HCT116 (cell line): ENCODE results near the gene LSM10. TPM values are rescaled to one million over a fixed set of nuclear protein-coding genes. Genes with fewer than 3 reads are reported as not detected.

Experiments
- ATAC-seq: fragments of 200-7000 bp; cut with Tn5 transposase; 2 replicates; pipeline ENCODE4 v1.9.1; 2020; ENCODE audit warnings: mild to moderate bottlenecking, moderate library complexity
- BruUV-seq: library from RNA; stranded (reverse); fragments of 400-500 nt; replicated peaks from 2 replicates; lab custom pipeline; 2021; lab: Mats Ljungman, UMichigan
- CTCF ChIA-PET: fragments of 300-600 bp; sonication (Branson Sonifier 250); formaldehyde crosslinking; loops from one replicate; lab custom pipeline; 2021; ENCODE audit warnings: antibody characterized with exemption; lab: Charles Lee
- POLR2A ChIA-PET: fragments of 300-600, 350-600 bp; sonication (Branson Sonifier 250); formaldehyde crosslinking; loops from one replicate; lab custom pipeline; 2021; ENCODE audit warnings: antibody characterized with exemption; lab: Charles Lee
- RAD21 ChIA-PET, 2 experiments: fragments of 300-600 bp; sonication (Branson Sonifier 250); formaldehyde crosslinking; loops; one replicate each; lab custom pipeline; 2023; ENCODE audit warnings: low total read pairs in 2 of 2; ENCODE audit not compliant: uncharacterized antibody in 2 of 2, unreplicated experiment in 2 of 2, low non-redundant PET in 1 of 2; lab: Charles Lee
- DNase-seq: peaks from one replicate; pipeline ENCODE4 v3.0.0-alpha.2; 2010; ENCODE audit warnings: low read depth, low spot score
- H2AFZ ChIP-seq: fragments of 200-600 bp; shearing (Covaris generic), sonication (generic); 2 replicates; pipeline ENCODE4 v1.6.1; 2017; ENCODE audit warnings: low read depth, mixed run types, mixed read lengths, antibody characterized with exemption, low read length; ENCODE audit not compliant: poor library complexity, severe bottlenecking
- H3K27ac ChIP-seq: 2 replicates; pipeline ENCODE4 v1.5.1; 2012; ENCODE audit warnings: low read depth, low read length
- H3K27me3 ChIP-seq: fragments of 200-600 bp; sonication (generic); 2 replicates; pipeline ENCODE4 v1.6.1; 2016; ENCODE audit warnings: mixed run types, low read length, mixed read lengths; ENCODE audit not compliant: insufficient read depth
- H3K36me3 ChIP-seq, 2 experiments: fragments of 200-500 bp in 1 of 2; fragments of 200-600 bp in 1 of 2; sonication (Bioruptor generic) in 1 of 2; sonication (generic) in 1 of 2; 2 replicates each; pipeline versions ENCODE4 v1.5.1 to v1.6.1; 2014 to 2016; ENCODE audit warnings: low read length in 2 of 2, inconsistent platforms in 1 of 2, mixed read lengths in 1 of 2, mixed run types in 1 of 2; ENCODE audit not compliant: insufficient read depth in 2 of 2, control insufficient read depth in 1 of 2
- H3K4me1 ChIP-seq, 2 experiments: fragments of 200-600 bp in 1 of 2; sonication (generic) in 1 of 2; 2 replicates each; pipeline versions ENCODE4 v1.5.1 to v1.6.1; 2012 to 2017; ENCODE audit warnings: low read length in 2 of 2, inconsistent platforms in 1 of 2, mild to moderate bottlenecking in 1 of 2, mixed read lengths in 1 of 2, mixed run types in 1 of 2, moderate library complexity in 1 of 2; ENCODE audit not compliant: insufficient read depth in 2 of 2, control insufficient read depth in 1 of 2
- H3K4me2 ChIP-seq: fragments of 200-600 bp; sonication (generic); 2 replicates; pipeline ENCODE4 v1.6.1; 2017; ENCODE audit warnings: mixed run types, low read length, mixed read lengths
- H3K4me3 ChIP-seq, 2 experiments: fragments of 200-600 bp in 1 of 2; sonication (generic) in 1 of 2; replicated peaks in 1 of 2; 2 replicates each; pipeline ENCODE4 v1.5.1; 2011 to 2016; ENCODE audit warnings: low read length in 2 of 2, control low read depth in 1 of 2, low read depth in 1 of 2, mild to moderate bottlenecking in 1 of 2, mixed read lengths in 1 of 2, mixed run types in 1 of 2
- H3K79me2 ChIP-seq: fragments of 200-600 bp; sonication (generic); 2 replicates; pipeline ENCODE4 v1.6.1; 2017; ENCODE audit warnings: mild to moderate bottlenecking, mixed run types, low read length, moderate library complexity, mixed read lengths; ENCODE audit not compliant: insufficient read depth
- H3K9ac ChIP-seq: fragments of 200-600 bp; sonication (generic); 2 replicates; pipeline ENCODE4 v1.6.1; 2016; ENCODE audit warnings: low read length, mixed read lengths
- H3K9me2 ChIP-seq: fragments of 200-600 bp; sonication (generic), shearing (Covaris generic); 2 replicates; pipeline ENCODE4 v1.6.1; 2017; ENCODE audit warnings: mixed run types, mild to moderate bottlenecking, moderate library complexity; ENCODE audit not compliant: insufficient read depth
- H3K9me3 ChIP-seq, 2 experiments: fragments of 200-500 bp in 1 of 2; fragments of 200-600 bp in 1 of 2; sonication (Bioruptor generic) in 1 of 2; sonication (generic) in 1 of 2; 2 replicates each; pipeline ENCODE4 v1.6.1; 2014 to 2017; ENCODE audit warnings: low read length in 2 of 2, mixed read lengths in 2 of 2, inconsistent platforms in 1 of 2, low read depth in 1 of 2, mild to moderate bottlenecking in 1 of 2, mixed run types in 1 of 2, moderate library complexity in 1 of 2; ENCODE audit not compliant: control insufficient read depth in 1 of 2, insufficient read depth in 1 of 2
- H4K20me1 ChIP-seq: fragments of 200-600 bp; sonication (generic), shearing (Covaris generic); 2 replicates; pipeline ENCODE4 v1.6.1; 2017; ENCODE audit warnings: mixed run types, mild to moderate bottlenecking, moderate library complexity; ENCODE audit not compliant: insufficient read depth
- ATF3 ChIP-seq: IDR thresholded peaks from 2 replicates; pipeline ENCODE4 v1.6.1; 2012
- CBX3 ChIP-seq: IDR thresholded peaks from 2 replicates; pipeline ENCODE4 v1.6.1; 2012; ENCODE audit warnings: low read depth
- ELF1 ChIP-seq: IDR thresholded peaks from 2 replicates; pipeline ENCODE4 v1.6.1; 2012; ENCODE audit warnings: low read depth, borderline replicate concordance
- EZH2 ChIP-seq: fragments of 200-600 bp; sonication (generic); IDR thresholded peaks from 2 replicates; pipeline ENCODE4 v1.6.1; 2017; ENCODE audit warnings: antibody characterized with exemption, mixed run types
- EZH2phosphoT487 ChIP-seq: fragments of 200-600 bp; IDR thresholded peaks from 2 replicates; pipeline ENCODE4 v1.6.1; 2018; ENCODE audit warnings: antibody characterized with exemption, borderline replicate concordance
- FOSL1 ChIP-seq: IDR thresholded peaks from 2 replicates; pipeline ENCODE4 v1.6.1; 2012; ENCODE audit warnings: low read depth
- JUND ChIP-seq: IDR thresholded peaks from 2 replicates; pipeline ENCODE4 v1.6.1; 2012
- POLR2AphosphoS5 ChIP-seq: IDR thresholded peaks from 2 replicates; pipeline ENCODE4 v1.6.1; 2011; ENCODE audit warnings: mild to moderate bottlenecking, low read depth, low read length, moderate library complexity
- RAD21 ChIP-seq: IDR thresholded peaks from 2 replicates; pipeline ENCODE4 v1.6.1; 2012; ENCODE audit warnings: low read depth, mild to moderate bottlenecking
- REST ChIP-seq: IDR thresholded peaks from 2 replicates; pipeline ENCODE4 v1.6.1; 2012; ENCODE audit warnings: low read depth
- SIN3A ChIP-seq: IDR thresholded peaks from 2 replicates; pipeline ENCODE4 v1.6.1; 2012; ENCODE audit warnings: low read depth
- SP1 ChIP-seq: IDR thresholded peaks from 2 replicates; pipeline ENCODE4 v1.6.1; 2012; ENCODE audit warnings: low read depth
- SRF ChIP-seq: IDR thresholded peaks from 2 replicates; pipeline ENCODE4 v1.6.1; 2012; ENCODE audit warnings: low read depth
- TCF7L2 ChIP-seq: IDR thresholded peaks from 2 replicates; pipeline ENCODE4 v1.7.0; 2011; ENCODE audit warnings: borderline replicate concordance, inconsistent platforms; ENCODE audit not compliant: insufficient read depth, insufficient read length; ENCODE audit errors: extremely low read depth
- YY1 ChIP-seq: IDR thresholded peaks from 2 replicates; pipeline ENCODE4 v1.6.1; 2011; ENCODE audit warnings: low read length, low read depth, moderate library complexity, mild to moderate bottlenecking; ENCODE audit not compliant: insufficient replicate concordance; ENCODE audit errors: extremely low read depth
- ZBTB33 ChIP-seq: IDR thresholded peaks from 2 replicates; pipeline ENCODE4 v1.6.1; 2011; ENCODE audit warnings: mild to moderate bottlenecking, low read length, moderate library complexity; ENCODE audit not compliant: insufficient replicate concordance; ENCODE audit errors: extremely low read depth
- ZNF274 ChIP-seq: fragments of 200-500 bp; sonication (Bioruptor generic); IDR thresholded peaks from 2 replicates; pipeline ENCODE4 v1.6.1; 2014; ENCODE audit warnings: mild to moderate bottlenecking, low read depth, low read length, inconsistent platforms
- intact Hi-C: fragments of 100-400 bp; cut with micrococcal nuclease; formaldehyde crosslinking; loops from 2 replicates; pipeline ENCODE4 v1.10.0; 2022
- total RNA-seq: library from RNA; stranded (reverse); gene quantifications from one replicate; pipeline ENCODE4 v1.2.1, GENCODE V29; 2021; ENCODE audit not compliant: unreplicated experiment

LSM10 gene
- total RNA-seq, 1 experiment from 2014 or later, result 49.5 TPM

GRCh38 chr1:36355811-36356210 lies 41.9 kb downstream of the LSM10 start:
- ATAC-seq, result no peak
- intact Hi-C loops, result no loop called here
- CTCF ChIA-PET, result no interaction called here
- peaks cover 6 to 32% of the 10 kb centered on the region in 2 experiments; a peak in 3 of 4 replicates for H3K4me1 ChIP-seq
- H3K4me3 ChIP-seq, result no peak overlapping the region
- TF ChIP-seq REST, result no peak
- no peak for DNase-seq
- H3K9ac ChIP-seq, result no peak overlapping the region
- BruUV-seq, result no TSS peak
- peaks cover 20 to 25% of the 10 kb centered on the region in 2 experiments for H3K36me3 ChIP-seq
- RAD21 ChIA-PET, result no interaction called here
- H3K4me2 ChIP-seq, result no peak overlapping the region
- no peaks in the 10 kb centered on the region for H3K9me3 ChIP-seq
- no peak overlapping the region for H2AFZ ChIP-seq
- H4K20me1 ChIP-seq, result no peaks in the 10 kb centered on the region
- H3K79me2 ChIP-seq, result no peaks in the 10 kb centered on the region
- POLR2A ChIA-PET, result no interaction called here
- H3K27ac ChIP-seq, result no peak overlapping the region
- no peaks in the 10 kb centered on the region for H3K9me2 ChIP-seq
- no peaks in the 10 kb centered on the region for H3K27me3 ChIP-seq

- no peak overlapping the region for H2AFZ ChIP-seq
- H3K27ac ChIP-seq, result no peak overlapping the region
- H4K20me1 ChIP-seq, result no peaks in the 10 kb centered on the region
- H3K36me3 ChIP-seq, result peaks cover 21 to 27% of the 10 kb centered on the region in 2 experiments
- peaks cover 6 to 43% of the 10 kb centered on the region in 2 experiments; a peak in 3 of 4 replicates for H3K4me1 ChIP-seq
- ChIA-PET CTCF (no interaction called here), RAD21 (no interaction called here), POLR2A (no interaction called here)
- no peak overlapping the region for H3K9ac ChIP-seq
- no peak overlapping the region for H3K4me2 ChIP-seq
- intact Hi-C loops, result no loop called here
- H3K79me2 ChIP-seq, result no peaks in the 10 kb centered on the region
- BruUV-seq, result no TSS peak
- no peaks in the 10 kb centered on the region for H3K9me2 ChIP-seq
- H3K4me3 ChIP-seq, result no peak overlapping the region
- DNase-seq, result no peak
- no peak for ATAC-seq
- H3K9me3 ChIP-seq, result no peaks in the 10 kb centered on the region
- H3K27me3 ChIP-seq, result no peaks in the 10 kb centered on the region
- TF ChIP-seq YY1 (no peak), JUND (no peak), SRF (no peak), FOSL1 (no peak), TCF7L2 (no peak), ATF3 (no peak), SP1 (no peak), CBX3 (no peak), EZH2phosphoT487 (no peak), ZNF274 (no peak), POLR2AphosphoS5 (no peak), SIN3A (no peak), ELF1 (no peak), EZH2 (no peak), RAD21 (no peak), ZBTB33 (no peak)
Observed at GRCh38 chr1:36354486-36354885, 43.2 kb downstream of the LSM10 start.
